ENCODE measurements around the gene ITIH4. TPM values are rescaled to one million over a fixed set of nuclear protein-coding genes. Genes with fewer than 3 reads are reported as not detected.

ITIH4 gene
- total RNA-seq, 1 donor from 2014 or later, result 14.0 TPM

DNA sequence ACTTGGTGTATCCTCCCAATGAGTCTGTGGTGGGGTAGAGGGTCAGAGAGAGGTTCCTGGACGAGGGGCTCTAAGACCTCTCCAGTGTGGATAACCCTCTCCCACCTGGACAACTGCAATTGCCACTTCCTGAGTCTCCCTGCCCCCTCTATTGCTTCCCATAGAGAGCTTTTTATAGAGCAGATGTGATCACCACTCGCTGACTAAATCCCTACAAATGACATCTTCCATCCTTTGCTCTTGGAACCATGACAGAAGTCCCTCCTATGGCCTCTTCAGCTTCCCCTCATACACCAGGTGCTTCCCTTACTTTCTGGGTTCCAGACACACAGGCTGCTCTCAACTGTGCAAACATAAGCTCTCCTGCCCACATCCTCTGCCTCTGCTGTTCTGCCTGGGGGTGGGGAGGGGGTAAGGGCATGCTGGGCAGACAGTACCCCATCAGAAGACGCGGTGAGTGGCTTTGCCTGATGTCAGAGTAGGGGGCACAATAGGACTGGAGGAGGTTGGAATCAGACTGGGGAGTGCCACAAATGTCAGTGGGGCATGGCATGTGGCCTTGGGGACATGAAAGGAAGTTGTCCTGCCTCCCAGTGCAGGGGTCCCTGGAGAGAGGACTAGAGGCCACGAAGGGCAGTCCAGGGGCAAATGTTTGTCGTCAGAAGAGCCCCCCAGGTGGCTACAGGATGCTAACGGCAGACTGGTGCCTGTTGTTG lies 20.7 kb downstream of the ITIH4 start:
- H3K4me1 Mint-ChIP-seq (ENCODE audit: unreplicated experiment), result no peaks in the 10 kb centered on the region
- TF ChIP-seq, protein P1, sequence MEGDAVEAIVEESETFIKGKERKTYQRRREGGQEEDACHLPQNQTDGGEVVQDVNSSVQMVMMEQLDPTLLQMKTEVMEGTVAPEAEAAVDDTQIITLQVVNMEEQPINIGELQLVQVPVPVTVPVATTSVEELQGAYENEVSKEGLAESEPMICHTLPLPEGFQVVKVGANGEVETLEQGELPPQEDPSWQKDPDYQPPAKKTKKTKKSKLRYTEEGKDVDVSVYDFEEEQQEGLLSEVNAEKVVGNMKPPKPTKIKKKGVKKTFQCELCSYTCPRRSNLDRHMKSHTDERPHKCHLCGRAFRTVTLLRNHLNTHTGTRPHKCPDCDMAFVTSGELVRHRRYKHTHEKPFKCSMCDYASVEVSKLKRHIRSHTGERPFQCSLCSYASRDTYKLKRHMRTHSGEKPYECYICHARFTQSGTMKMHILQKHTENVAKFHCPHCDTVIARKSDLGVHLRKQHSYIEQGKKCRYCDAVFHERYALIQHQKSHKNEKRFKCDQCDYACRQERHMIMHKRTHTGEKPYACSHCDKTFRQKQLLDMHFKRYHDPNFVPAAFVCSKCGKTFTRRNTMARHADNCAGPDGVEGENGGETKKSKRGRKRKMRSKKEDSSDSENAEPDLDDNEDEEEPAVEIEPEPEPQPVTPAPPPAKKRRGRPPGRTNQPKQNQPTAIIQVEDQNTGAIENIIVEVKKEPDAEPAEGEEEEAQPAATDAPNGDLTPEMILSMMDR (conservative IDR thresholded peaks at IDR 0.05), result no peak
- H3K9me3 Mint-ChIP-seq, result no peaks in the 10 kb centered on the region
- no peak overlapping the region for H3K27ac Mint-ChIP-seq
- no peak overlapping the region for H3K4me3 Mint-ChIP-seq
- H3K27me3 Mint-ChIP-seq, result no peaks in the 10 kb centered on the region
- H3K36me3 Mint-ChIP-seq, result no peaks in the 10 kb centered on the region
- DNase-seq (ENCODE audit: extremely low spot score, unreplicated experiment), result no peak

DNA sequence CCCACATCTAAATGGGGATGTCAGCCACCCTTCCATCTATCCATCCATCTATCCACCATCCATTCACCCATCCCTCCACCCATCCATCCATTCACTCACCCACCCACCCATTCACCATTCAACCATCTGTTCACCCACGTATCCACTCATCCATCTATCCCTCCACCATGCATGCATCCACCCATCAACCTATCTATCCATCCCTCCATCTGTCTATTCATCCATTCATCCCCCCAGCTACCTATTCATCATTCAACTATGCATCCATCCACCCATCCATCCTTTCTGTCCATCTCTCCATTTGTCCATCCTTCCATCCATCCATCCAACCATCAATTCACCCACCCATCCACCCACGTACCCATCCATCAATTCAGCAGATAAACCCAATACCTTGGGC lies 21.3 kb downstream of the ITIH4 start:
- no peak for DNase-seq (ENCODE audit: extremely low spot score, unreplicated experiment)
- H3K4me3 Mint-ChIP-seq, result no peak overlapping the region
- H3K4me1 Mint-ChIP-seq (ENCODE audit: unreplicated experiment), result no peaks in the 10 kb centered on the region
- no peak overlapping the region for H3K27ac Mint-ChIP-seq
- H3K9me3 Mint-ChIP-seq, result no peaks in the 10 kb centered on the region
- no peaks in the 10 kb centered on the region for H3K27me3 Mint-ChIP-seq
- TF ChIP-seq, protein P1 (conservative IDR thresholded peaks at IDR 0.05), result no peak
- H3K36me3 Mint-ChIP-seq, result no peaks in the 10 kb centered on the region

DNA sequence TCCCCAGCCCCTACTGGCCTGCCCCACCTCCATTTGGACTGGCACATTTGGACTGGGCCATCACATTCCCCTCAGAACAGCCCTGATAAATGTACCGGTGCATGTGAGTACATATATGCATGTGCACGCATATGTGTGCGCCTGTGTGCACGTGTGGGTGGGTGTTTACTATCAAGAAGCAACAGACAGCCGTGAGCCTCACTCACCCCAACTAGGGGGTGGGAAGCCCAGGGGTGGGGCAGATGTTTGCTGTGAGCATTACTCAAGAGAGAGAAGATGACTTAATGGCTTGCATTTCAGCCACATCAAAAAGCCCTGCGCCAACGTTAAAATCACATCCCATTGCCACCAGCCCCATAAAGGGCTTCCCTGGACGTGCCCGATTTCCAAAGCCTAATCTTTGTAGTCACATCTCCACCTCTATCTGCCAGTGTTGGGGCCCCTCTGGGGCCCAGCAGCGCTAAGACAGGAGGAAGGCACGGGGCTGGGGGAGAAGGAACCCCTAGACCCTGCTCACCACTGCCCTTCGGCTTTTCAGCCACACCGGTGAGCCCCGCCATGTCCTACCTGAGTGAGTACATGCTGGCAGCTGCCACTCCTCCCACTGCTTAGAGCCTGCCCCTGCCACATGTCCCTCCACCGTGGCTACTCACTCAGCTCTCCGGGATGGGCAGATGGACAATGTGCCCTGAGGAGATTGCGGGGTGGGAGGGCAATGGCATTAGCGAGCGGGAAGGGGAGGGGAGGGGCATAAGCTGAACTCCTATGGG lies 25.0 kb downstream of the ITIH4 start:
- Mint-ChIP-seq H3K27ac (no peak overlapping the region), H3K9me3 (no peaks in the 10 kb centered on the region), H3K4me1 (ENCODE audit: unreplicated experiment) (no peaks in the 10 kb centered on the region), H3K27me3 (no peaks in the 10 kb centered on the region), H3K4me3 (no peak overlapping the region), H3K36me3 (no peaks in the 10 kb centered on the region)
- DNase-seq (ENCODE audit: extremely low spot score, unreplicated experiment), result no peak
- TF ChIP-seq, protein P1 (conservative IDR thresholded peaks at IDR 0.05), result no peak

DNA sequence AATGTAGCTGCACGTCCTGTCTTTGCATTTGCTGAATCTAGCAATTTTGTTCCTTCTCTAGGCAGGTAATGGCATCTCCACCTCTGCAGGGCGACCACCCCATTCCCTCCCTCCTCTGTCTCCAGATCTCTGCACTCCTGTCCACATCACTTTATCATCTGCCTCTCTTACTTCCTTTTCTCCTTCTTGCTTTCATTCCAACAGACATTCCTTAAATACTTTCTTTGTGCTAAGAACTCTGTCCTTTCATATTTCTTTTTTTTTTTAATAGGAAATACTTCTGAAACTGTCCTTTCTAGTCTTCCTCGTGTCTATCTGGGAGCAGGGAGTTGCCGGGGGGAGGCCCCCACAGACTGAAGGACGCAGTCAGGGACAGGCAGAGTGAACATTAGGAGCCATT lies 28.6 kb downstream of the ITIH4 start:
- H3K36me3 Mint-ChIP-seq, result no peaks in the 10 kb centered on the region
- no peaks in the 10 kb centered on the region for H3K9me3 Mint-ChIP-seq
- TF ChIP-seq, protein P1 (conservative IDR thresholded peaks at IDR 0.05), result no peak
- no peak overlapping the region for H3K27ac Mint-ChIP-seq
- no peaks in the 10 kb centered on the region for H3K27me3 Mint-ChIP-seq
- no peak overlapping the region for H3K4me3 Mint-ChIP-seq
- DNase-seq (ENCODE audit: extremely low spot score, unreplicated experiment), result no peak
- H3K4me1 Mint-ChIP-seq (ENCODE audit: unreplicated experiment), result no peaks in the 10 kb centered on the region

DNA sequence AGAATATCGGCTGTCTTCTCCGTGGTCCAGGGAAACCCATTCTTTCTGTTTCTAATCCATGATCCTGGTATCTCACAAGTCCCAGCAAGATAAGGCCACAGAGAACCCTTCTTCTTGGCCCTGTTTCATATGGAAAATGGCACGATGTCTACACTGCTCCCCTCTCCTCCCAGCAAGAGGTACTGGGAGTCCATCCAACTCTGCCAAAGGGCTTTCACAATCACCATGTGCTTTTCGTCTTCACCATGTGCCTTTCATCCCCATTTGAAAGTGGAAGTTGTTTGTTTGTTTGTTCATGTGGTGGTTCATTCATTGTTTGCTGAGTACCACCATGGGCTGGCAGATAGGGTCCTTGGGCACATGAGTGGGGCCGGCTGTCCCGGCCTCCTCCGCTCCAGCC lies 30.4 kb downstream of the ITIH4 start:
- Mint-ChIP-seq H3K4me3 (no peak overlapping the region), H3K4me1 (ENCODE audit: unreplicated experiment) (no peaks in the 10 kb centered on the region), H3K36me3 (no peaks in the 10 kb centered on the region), H3K9me3 (no peaks in the 10 kb centered on the region), H3K27ac (no peak overlapping the region), H3K27me3 (no peaks in the 10 kb centered on the region)
- DNase-seq (ENCODE audit: extremely low spot score, unreplicated experiment), result no peak
- TF ChIP-seq, protein P1 (conservative IDR thresholded peaks at IDR 0.05), result no peak

Data from type B pancreatic cell (in vitro differentiated cells).